Activated CD8-positive, alpha-beta T cell treated with anti-CD3 and anti-CD28 coated beads, Interleukin-2, amount 10 ng/mL, durations not matched to agents 7 days and 5 days (primary cell): Measurements from ENCODE around the gene TMEM253. TPM values are rescaled to one million over a fixed set of nuclear protein-coding genes. Genes with fewer than 3 reads are reported as not detected.

Experiments used
- ATAC-seq: fragments of 150-1000 bp; cut with Tn5 transposase; one replicate; pipeline ENCODE4 v1.10.0; 2021; ENCODE audit warnings: moderate library complexity
- CTCF ChIA-PET: fragments of 350-600 bp; sonication (Branson Sonifier 250); formaldehyde crosslinking; loops from one replicate; lab custom pipeline; 2021; ENCODE audit warnings: antibody characterized with exemption; lab: Charles Lee
- POLR2A ChIA-PET: fragments of 350-600 bp; sonication (Branson Sonifier 250); formaldehyde crosslinking; loops from one replicate; lab custom pipeline; 2021; ENCODE audit warnings: antibody characterized with exemption; lab: Charles Lee
- DNase-seq: peaks from one replicate; pipeline ENCODE4 v3.0.0-alpha.2; 2020
- H3K27ac Mint-ChIP-seq: one replicate; pipeline ENCODE4 v1.8.0; 2021; ENCODE audit warnings: mild to moderate bottlenecking, mixed read lengths
- H3K27me3 Mint-ChIP-seq: one replicate; pipeline ENCODE4 v1.8.0; 2021; ENCODE audit warnings: low read depth, mixed read lengths
- H3K36me3 Mint-ChIP-seq: one replicate; pipeline ENCODE4 v1.8.0; 2021; ENCODE audit warnings: low read depth, mixed read lengths
- H3K4me1 Mint-ChIP-seq: one replicate; pipeline ENCODE4 v1.8.0; 2021; ENCODE audit warnings: low read depth, mixed read lengths
- H3K4me3 Mint-ChIP-seq: one replicate; pipeline ENCODE4 v1.8.0; 2021; ENCODE audit warnings: mild to moderate bottlenecking, mixed read lengths
- H3K9me3 Mint-ChIP-seq: one replicate; pipeline ENCODE4 v1.8.0; 2022; ENCODE audit warnings: mixed read lengths; ENCODE audit not compliant: insufficient read depth
- total RNA-seq, 2 experiments: library from RNA; stranded (reverse); gene quantifications; one replicate each; pipeline ENCODE4 v1.2.3, GENCODE V29; 2021

Gene TMEM253
- total RNA-seq, 2 experiments from 2014 or later: not detected

DNA sequence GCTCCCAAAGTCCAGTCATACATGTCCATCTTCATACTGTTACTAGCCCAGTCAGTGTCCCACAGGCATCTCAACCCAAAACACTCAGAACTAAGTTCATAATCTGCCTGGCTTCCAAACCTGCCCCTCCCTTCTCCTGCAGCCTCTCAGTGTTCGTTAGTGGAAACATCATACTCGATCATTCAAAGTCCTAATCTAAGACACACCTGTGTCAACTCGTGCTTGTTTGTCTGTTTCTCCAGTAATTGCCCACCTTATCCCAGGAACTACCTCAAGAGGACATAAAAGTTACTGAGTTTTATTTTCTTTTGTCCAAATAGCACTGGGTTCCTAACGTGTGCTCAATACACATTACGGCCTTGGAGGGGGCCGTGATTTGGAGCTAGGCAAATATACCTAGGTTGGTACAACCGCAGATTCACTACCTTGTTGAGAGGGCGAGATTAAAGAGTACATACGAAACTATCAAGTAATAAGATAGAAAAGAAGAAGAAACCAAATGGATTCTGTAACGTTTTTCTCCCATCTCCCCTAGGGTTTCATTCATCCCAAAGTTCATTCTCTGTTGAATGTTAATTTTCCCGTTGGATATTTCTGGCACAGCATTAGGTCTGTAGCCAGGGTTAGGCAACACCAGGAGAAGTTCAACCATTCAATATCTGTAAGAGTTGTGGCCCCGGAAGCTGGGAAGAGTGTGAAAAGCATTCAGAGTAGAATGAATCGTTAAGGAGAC, 40.1 kb upstream of the TMEM253 start:
- H3K4me1 Mint-ChIP-seq: no peaks in the 10 kb centered on the region
- DNase-seq (no peak), ATAC-seq (no peak)
- H3K9me3 Mint-ChIP-seq: no peaks in the 10 kb centered on the region
- CTCF ChIA-PET: interaction anchor here (1.9 to 2.9 kb wide), 2 partner anchors 31 to 46 kb away, joined by 6 to 11 read pairs; no protein-coding TSS in a partner anchor
- no peaks in the 10 kb centered on the region for H3K36me3 Mint-ChIP-seq
- no peak overlapping the region for H3K4me3 Mint-ChIP-seq
- POLR2A ChIA-PET: no interaction called here
- H3K27ac Mint-ChIP-seq: no peak overlapping the region
- H3K27me3 Mint-ChIP-seq: peaks cover 44% of the 10 kb centered on the region

DNA sequence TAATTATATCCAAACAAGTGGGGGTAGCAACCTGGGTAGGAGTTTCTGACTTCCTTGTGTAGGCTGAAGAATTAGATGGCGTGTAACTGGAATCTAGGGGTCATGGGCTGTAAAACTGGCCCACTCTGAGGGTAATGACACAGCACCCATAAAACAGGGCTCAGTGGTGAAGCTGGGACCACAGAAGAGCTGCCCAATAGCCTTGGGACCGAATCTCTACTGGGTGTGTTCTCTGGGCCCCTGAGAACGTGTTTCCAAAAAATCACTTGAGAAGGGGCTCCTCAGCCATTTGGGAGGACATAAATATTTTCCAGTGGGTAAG, 39.6 kb upstream of the TMEM253 start:
- Mint-ChIP-seq H3K27ac (no peak overlapping the region), H3K4me1 (no peaks in the 10 kb centered on the region), H3K36me3 (no peaks in the 10 kb centered on the region), H3K27me3 (peaks cover 48% of the 10 kb centered on the region), H3K4me3 (no peak overlapping the region), H3K9me3 (no peaks in the 10 kb centered on the region)
- DNase-seq: no peak
- no peak for ATAC-seq
- ChIA-PET CTCF (interaction anchor here (1.0 to 2.9 kb wide), 3 partner anchors 9 to 47 kb away, joined by 3 to 11 read pairs (median 6); partner anchors contain the start of gene ARHGEF40), POLR2A (no interaction called here)

DNA sequence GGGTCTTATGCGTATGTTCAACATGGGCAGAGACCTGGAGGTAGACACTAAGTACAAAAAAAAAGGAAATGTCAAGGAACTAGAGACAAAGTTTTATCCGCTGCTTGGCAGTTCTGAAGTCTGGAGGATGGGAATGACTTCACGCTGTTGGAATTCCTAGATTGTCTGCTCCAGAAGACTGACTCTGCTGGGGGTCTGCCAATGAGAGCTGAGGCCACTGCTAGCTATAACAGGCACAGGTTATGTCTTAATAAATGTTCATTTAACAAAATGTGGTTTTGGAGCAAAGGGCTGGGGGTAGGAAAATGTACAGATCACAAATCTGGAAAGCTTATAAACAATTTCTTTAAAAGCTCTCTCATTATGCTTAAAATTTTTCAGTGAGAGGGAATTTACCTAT, 37.4 kb upstream of the TMEM253 start:
- Mint-ChIP-seq H3K9me3 (no peaks in the 10 kb centered on the region), H3K4me1 (peaks cover under 1% of the 10 kb centered on the region), H3K27ac (no peak overlapping the region), H3K27me3 (peaks cover 61% of the 10 kb centered on the region), H3K36me3 (no peaks in the 10 kb centered on the region), H3K4me3 (no peak overlapping the region)
- POLR2A ChIA-PET: no interaction called here
- CTCF ChIA-PET: interaction anchor here (0.9 to 1.0 kb wide), 2 partner anchors 29 to 41 kb away, joined by 3 read pairs; no protein-coding TSS in a partner anchor
- no peak for DNase-seq
- no peak for ATAC-seq

DNA sequence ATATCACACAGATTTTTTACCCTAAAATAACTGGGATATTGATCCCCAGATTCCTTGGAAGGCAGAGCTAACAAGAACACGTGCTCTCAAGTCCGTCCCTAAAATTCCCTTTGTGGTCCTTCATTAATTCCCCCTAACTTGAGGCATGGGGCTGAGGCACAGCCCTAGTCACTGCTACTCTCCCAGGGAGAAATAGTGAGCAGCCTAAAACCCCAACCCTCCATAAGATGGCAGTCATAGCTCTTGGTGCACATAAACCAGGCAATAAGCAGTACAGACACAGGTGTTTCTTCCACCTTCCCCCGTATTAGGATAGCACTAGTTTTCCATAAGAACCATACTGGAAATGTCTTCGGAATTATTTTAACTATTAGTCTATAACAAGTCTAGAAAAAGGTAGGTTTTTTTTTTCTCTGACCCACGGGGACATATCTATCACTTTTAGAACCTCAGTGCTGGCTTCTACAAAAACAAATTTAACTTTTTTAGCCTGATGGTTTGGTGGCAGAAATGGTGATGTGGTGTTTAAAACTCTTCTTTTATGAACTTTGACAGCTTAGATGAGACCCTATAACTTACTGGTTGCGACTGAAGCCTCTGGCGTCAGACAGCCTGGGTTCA, 33.9 kb upstream of the TMEM253 start:
- H3K27ac Mint-ChIP-seq: no peak overlapping the region

DNA sequence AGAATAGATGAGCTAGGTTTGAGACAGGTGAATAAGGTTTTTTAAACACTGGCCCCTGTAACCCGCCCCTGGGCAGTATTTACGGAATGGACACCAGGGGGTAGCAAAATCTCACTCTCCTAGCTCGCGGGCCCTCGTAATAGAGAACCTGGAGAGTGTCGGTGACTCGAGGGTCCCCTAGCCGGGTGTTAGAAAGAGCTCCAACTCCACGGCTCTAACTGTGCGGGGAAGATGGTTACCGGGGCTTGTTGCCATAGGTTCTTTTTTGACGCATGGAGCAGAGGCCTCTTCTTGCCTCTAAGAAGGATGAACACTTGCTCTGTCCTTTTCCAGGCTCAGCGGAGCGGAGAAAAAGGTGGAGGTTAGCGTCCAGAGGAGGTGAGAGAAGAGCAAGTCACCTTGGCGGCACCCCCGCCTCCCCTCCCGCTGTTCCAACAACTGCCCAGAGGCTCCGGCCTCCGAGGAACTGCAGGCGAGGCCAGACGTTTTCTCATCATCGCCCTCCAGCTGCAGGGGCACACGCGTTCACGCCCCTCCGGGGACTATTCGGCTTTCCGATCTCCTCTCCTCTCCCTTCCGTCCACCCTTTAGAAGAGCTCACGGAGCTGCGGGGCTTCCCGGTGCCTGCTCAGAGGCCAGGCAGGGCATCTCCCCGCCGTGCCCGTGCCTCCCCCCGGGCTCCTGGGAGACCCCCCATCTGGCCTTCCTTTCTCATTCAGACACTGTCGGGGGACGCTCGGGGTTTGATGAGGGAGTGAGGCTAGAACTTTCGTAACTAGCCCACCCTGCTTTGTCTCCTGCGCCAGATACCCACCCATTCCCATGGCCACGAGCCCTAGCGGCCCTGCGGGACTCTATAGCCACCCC, 32.1 kb upstream of the TMEM253 start:
- ATAC-seq (peak; percentile 52), DNase-seq (peak; percentile 62)
- POLR2A ChIA-PET: interaction anchor here (0.7 to 1.4 kb wide), 2 partner anchors 24 to 36 kb away, joined by 3 to 5 read pairs; no protein-coding TSS in a partner anchor
- H3K27ac Mint-ChIP-seq: no peak overlapping the region
- CTCF ChIA-PET: interaction anchor here (0.8 to 5.1 kb wide), 16 partner anchors 9 to 98 kb away, joined by 3 to 140 read pairs (median 7); partner anchors contain the start of genes OR5AU1, SLC39A2 and TMEM253
- peak overlapping the region; percentile 60 for H3K4me3 Mint-ChIP-seq
- H3K36me3 Mint-ChIP-seq: no peaks in the 10 kb centered on the region
- H3K27me3 Mint-ChIP-seq: peaks cover 74% of the 10 kb centered on the region
- no peaks in the 10 kb centered on the region for H3K9me3 Mint-ChIP-seq
- peaks cover 37% of the 10 kb centered on the region for H3K4me1 Mint-ChIP-seq

More for the DNA sequence above, 33.9 kb upstream of the TMEM253 start:
- Mint-ChIP-seq H3K36me3 (no peaks in the 10 kb centered on the region), H3K27me3 (peaks cover 75% of the 10 kb centered on the region), H3K9me3 (no peaks in the 10 kb centered on the region), H3K4me3 (no peak overlapping the region), H3K4me1 (peaks cover 31% of the 10 kb centered on the region)
- no peak for ATAC-seq
- DNase-seq: no peak
- POLR2A ChIA-PET: no interaction called here
- CTCF ChIA-PET: interaction anchor here (0.8 to 5.1 kb wide), 12 partner anchors 11 to 61 kb away, joined by 3 to 140 read pairs (median 6); partner anchors contain the start of gene TMEM253

DNA sequence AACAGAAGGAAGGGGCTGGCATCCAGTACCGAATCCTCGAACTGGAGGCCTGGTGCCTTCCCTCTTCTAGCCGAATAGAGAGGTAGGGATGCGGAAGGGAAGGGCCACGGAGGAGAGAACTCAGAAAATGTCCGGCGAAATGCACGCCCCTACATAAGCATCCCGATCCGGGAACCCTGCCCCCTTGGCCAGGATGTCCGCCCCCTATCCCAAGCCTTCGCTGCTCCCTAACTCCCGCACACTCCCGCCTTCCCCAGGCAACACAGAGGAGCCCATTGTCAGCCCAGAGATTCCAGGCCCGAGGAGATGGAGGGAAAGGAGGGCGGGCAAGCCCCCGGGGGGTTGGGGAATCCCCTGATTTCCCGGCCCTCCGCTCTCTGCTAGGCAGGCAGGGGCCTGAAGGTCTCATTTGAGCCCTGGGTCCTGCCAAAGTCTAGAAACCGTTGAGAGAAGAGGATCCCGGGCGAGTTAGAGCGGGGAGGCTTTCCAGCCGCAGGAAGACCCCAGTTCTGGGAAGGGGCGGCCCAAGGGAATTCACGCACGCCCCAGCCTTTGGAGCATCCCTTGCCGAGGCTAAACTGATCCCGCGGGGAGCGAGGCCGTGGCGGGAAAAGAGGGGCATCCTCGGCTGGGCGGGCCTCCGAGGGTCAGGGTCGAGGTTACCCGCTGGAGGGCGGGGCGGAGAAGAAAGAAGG, 31.3 kb upstream of the TMEM253 start:
- Mint-ChIP-seq H3K27ac (no peak overlapping the region), H3K4me3 (peak overlapping the region; percentile 60)

DNA sequence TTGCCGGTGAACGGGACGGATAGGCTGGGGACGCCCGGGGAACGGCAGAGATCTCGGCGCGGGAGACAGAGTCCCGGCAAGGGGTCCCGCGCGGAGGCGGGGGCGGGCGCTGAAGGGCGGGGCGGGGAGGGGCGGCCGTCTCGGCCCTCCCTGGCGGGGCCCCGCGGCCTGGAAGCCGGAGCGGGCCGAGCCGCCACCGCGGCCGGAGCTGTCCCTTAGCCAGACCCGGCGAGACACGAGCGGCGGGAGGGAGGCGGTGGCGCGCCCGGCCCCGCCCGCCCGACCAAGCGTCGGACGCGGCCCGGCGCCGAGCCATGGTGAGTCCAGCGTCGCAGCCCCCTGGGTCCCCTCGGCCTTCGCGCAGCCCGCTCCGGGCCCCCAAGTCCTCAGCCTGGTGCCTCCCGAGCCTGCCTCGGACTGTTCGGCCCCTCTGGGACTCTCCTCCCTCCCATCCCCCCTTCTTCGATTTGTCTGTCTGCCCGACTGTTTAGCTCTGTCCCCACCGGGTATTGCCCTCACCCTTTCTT, 30.7 kb upstream of the TMEM253 start, which contains the start of gene ARHGEF40:
Gene ARHGEF40, plus strand, starts transcription at position 222 of the 527 bp plus-strand sequence. Its CDS starts 93 bp downstream, at position 315.
- no peak within 1 kb of the TSS for H3K27ac Mint-ChIP-seq
- H3K4me3 Mint-ChIP-seq: peak within 1 kb of the TSS; percentile 68
- DNase-seq (no peak), ATAC-seq (peak; percentile 16)
- H3K9me3 Mint-ChIP-seq: no peaks in the 10 kb centered on the region
- peaks cover 69% of the 10 kb centered on the region for H3K27me3 Mint-ChIP-seq
- ChIA-PET CTCF (interaction anchor here (0.9 to 3.4 kb wide), 9 partner anchors 8 to 99 kb away, joined by 3 to 57 read pairs (median 8); partner anchors contain the start of gene TMEM253), POLR2A (interaction anchor here (0.8 to 1.3 kb wide), 2 partner anchors 33 to 36 kb away, joined by 3 read pairs; no protein-coding TSS in a partner anchor)
- H3K36me3 Mint-ChIP-seq: no peaks in the 10 kb centered on the region
- H3K4me1 Mint-ChIP-seq: peaks cover 37% of the 10 kb centered on the region

More for the DNA sequence above, 31.3 kb upstream of the TMEM253 start:
- DNase-seq (no peak), ATAC-seq (no peak)
- ChIA-PET POLR2A (interaction anchor here (0.8 to 1.4 kb wide), 2 partner anchors 35 to 36 kb away, joined by 3 to 5 read pairs; no protein-coding TSS in a partner anchor), CTCF (interaction anchor here (1.3 to 5.1 kb wide), 12 partner anchors 9 to 99 kb away, joined by 3 to 140 read pairs (median 26); partner anchors contain the start of gene TMEM253)
- Mint-ChIP-seq H3K36me3 (no peaks in the 10 kb centered on the region), H3K4me1 (peaks cover 37% of the 10 kb centered on the region), H3K27me3 (peaks cover 72% of the 10 kb centered on the region), H3K9me3 (no peaks in the 10 kb centered on the region)

DNA sequence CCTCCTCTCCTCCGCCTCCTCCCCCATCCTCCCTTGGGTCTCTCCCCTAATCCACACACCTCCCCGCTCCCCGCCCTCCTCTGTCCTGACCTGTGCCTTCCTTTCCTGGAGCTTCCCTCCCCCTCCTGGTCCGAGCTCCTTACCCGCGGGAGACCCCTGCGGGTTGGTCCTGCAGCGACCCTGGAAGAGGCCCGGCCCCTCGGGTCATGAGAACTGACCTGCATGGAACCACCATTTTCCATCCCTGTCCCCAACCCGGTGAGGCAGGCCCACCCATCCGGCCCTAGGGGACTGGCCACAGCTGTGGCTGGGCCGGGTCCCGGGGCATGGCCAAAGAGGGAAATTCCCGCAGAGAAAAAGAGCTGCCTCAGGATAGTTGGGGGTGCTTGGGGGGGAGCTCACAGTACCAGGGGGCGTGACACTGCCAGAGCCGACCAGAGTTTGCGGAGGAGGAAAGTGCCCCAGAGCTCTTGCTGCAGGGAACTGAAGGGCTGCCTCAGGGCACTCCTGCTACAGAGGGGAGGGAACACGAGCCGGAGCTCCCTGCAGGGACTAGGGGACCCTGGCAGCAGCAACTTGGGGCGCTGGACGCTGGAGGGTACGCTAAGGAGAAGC, 30.1 kb upstream of the TMEM253 start:
- ChIA-PET CTCF (interaction anchor here (0.8 to 3.4 kb wide), 10 partner anchors 9 to 100 kb away, joined by 3 to 57 read pairs (median 7); partner anchors contain the start of gene TMEM253), POLR2A (interaction anchor here (0.8 to 1.3 kb wide), 3 partner anchors 17 to 37 kb away, joined by 3 read pairs; no protein-coding TSS in a partner anchor)
- Mint-ChIP-seq H3K4me3 (peak overlapping the region; percentile 68), H3K27me3 (peaks cover 65% of the 10 kb centered on the region), H3K4me1 (peaks cover 37% of the 10 kb centered on the region), H3K27ac (no peak overlapping the region), H3K36me3 (no peaks in the 10 kb centered on the region), H3K9me3 (no peaks in the 10 kb centered on the region)
- DNase-seq (peak; percentile 32), ATAC-seq (peak; percentile 18)

DNA sequence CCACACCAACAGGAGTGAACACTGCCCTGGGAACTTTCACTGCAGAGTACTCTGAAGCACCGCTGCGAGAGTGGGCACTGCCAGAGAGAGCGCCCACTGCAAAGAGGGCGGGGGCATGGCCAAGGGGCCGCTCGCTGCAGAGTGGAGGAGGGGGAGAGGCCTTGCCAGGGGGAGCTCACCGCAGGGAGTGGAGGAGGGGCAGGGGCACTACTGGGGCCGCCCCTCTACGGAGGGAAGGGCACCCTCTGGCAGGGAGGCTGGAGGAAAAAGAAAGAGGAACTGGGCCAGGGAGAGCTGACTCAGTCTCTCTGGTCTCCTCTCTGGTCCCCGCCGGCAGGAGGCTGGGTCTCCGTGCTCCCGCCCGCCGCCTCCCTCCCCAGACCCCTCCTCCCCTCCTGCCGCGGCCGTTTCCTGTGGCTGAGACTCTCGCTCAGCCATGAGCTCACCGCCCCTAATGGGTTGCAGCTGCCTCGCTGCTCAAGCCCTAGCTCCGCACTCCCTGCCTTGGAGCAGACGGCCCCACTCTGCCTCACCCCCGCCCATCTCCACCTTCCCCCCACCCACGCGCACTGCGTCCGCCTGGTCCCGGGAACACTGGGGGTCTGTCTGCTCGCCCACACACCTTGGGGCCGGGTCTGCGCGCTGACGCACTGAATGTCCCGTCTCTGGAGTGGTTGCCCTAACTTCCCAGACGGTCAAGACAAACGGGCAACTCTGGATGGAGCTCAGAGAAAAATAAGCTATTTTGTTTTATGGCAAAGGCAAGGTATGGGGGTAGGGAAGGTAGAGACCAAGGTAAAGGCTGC, 29.4 kb upstream of the TMEM253 start:
- H3K4me3 Mint-ChIP-seq: peak overlapping the region; percentile 68
- POLR2A ChIA-PET: interaction anchor here (0.8 to 1.3 kb wide), 3 partner anchors 11 to 32 kb away, joined by 3 read pairs; no protein-coding TSS in a partner anchor
- peaks cover 37% of the 10 kb centered on the region for H3K4me1 Mint-ChIP-seq
- ATAC-seq (peak; percentile 63), DNase-seq (peak; percentile 65)
- no peak overlapping the region for H3K27ac Mint-ChIP-seq
- no peaks in the 10 kb centered on the region for H3K9me3 Mint-ChIP-seq
- no peaks in the 10 kb centered on the region for H3K36me3 Mint-ChIP-seq
- H3K27me3 Mint-ChIP-seq: peaks cover 63% of the 10 kb centered on the region
- CTCF ChIA-PET: interaction anchor here (0.8 to 3.4 kb wide), 8 partner anchors 11 to 57 kb away, joined by 3 to 57 read pairs (median 16); partner anchors contain the start of gene TMEM253
